ENCODE measurements around the gene SDF4. TPM values are rescaled to one million over a fixed set of nuclear protein-coding genes. Genes with fewer than 3 reads are reported as not detected.
"Not testable (repeated sequence)": the region's sequence is repeated elsewhere in the genome, so short reads cannot be mapped to it uniquely, and the experiment has no call there.

SDF4 gene
- total RNA-seq, 2 donors from 2014 or later, result 177 to 185 TPM

GRCh38 chr1:1250786-1251284 lies 19.0 kb upstream of the SDF4 start:
- Histone ChIP-seq H3K27ac (no peak overlapping the region), H3K9me3 (no peaks in the 10 kb centered on the region), H3K36me3 (peaks cover 0 to 5% of the 10 kb centered on the region in 2 donors), H3K4me1 (replicated peaks) (peaks cover 4% of the 10 kb centered on the region), H3K4me3 (no peak overlapping the region), H3K27me3 (replicated peaks; ENCODE audit: insufficient read depth) (peaks cover 5% of the 10 kb centered on the region)
- 55% methylated on average over 14 of the region's 16 CpGs for WGBS
- no peak for DNase-seq (ENCODE audit: low spot score)
- intact Hi-C loops (cut with DNase I), result no loop called here
- TF ChIP-seq POLR2AphosphoS5 (IDR thresholded peaks at IDR 0.05) (no peak), POLR2A (IDR thresholded peaks at IDR 0.05) (no peak), CTCF (IDR thresholded peaks at IDR 0.05) (no peak)

- intact Hi-C loops (cut with DNase I); DNase-seq (ENCODE audit: low spot score); H3K27me3 ChIP-seq (replicated peaks; ENCODE audit: insufficient read depth); H3K36me3 ChIP-seq; H3K4me1 ChIP-seq (replicated peaks); H3K9me3 ChIP-seq; H3K27ac ChIP-seq; H3K4me3 ChIP-seq: not testable (repeated sequence)
- 92% methylated on average over 16 of the region's 21 CpGs for WGBS
Measured at GRCh38 chr1:1248009-1248913, 16.5 kb upstream of the SDF4 start.

- Histone ChIP-seq H3K9me3 (no peaks in the 10 kb centered on the region), H3K4me3 (no peak overlapping the region), H3K36me3 (no peaks in the 10 kb centered on the region), H3K27me3 (replicated peaks; ENCODE audit: insufficient read depth) (peaks cover 5% of the 10 kb centered on the region), H3K27ac (no peak overlapping the region), H3K4me1 (replicated peaks) (no peaks in the 10 kb centered on the region)
- TF ChIP-seq CTCF (IDR thresholded peaks at IDR 0.05) (no peak), POLR2AphosphoS5 (IDR thresholded peaks at IDR 0.05) (no peak), POLR2A (IDR thresholded peaks at IDR 0.05) (no peak)
- DNase-seq (ENCODE audit: low spot score), result no peak
- intact Hi-C loops (cut with DNase I), result no loop called here
- WGBS, result 77% methylated on average over 25 of the region's 25 CpGs
Measured at GRCh38 chr1:1247341-1247913, 15.6 kb upstream of the SDF4 start.

GRCh38 chr1:1246577-1247340 lies 15.0 kb upstream of the SDF4 start, which contains the start of gene C1QTNF12:
Gene C1QTNF12 (minus strand): TSS chr1:1246722. CDS start chr1:1246690, 32 bp downstream.
- intact Hi-C loops (cut with DNase I), result no loop called here
- H3K4me3 ChIP-seq, result no peak within 1 kb of the TSS
- WGBS, result 6% methylated on average over 60 of the region's 74 CpGs

GRCh38 chr1:1245817-1246576 lies 14.2 kb upstream of the SDF4 start:
- Histone ChIP-seq H3K9me3 (no peaks in the 10 kb centered on the region), H3K27ac (no peak overlapping the region), H3K4me3 (no peak overlapping the region), H3K4me1 (replicated peaks) (no peaks in the 10 kb centered on the region), H3K27me3 (replicated peaks; ENCODE audit: insufficient read depth) (peaks cover 5% of the 10 kb centered on the region), H3K36me3 (no peaks in the 10 kb centered on the region)
- TF ChIP-seq CTCF (IDR thresholded peaks at IDR 0.05) (no peak), POLR2AphosphoS5 (IDR thresholded peaks at IDR 0.05) (no peak), POLR2A (IDR thresholded peaks at IDR 0.05) (no peak)
- no peak for DNase-seq (ENCODE audit: low spot score)
- 47% methylated on average over 42 of the region's 45 CpGs for WGBS
- intact Hi-C loops (cut with DNase I), result no loop called here

More at GRCh38 chr1:1246577-1247340, 15.0 kb upstream of the SDF4 start, which contains the start of gene C1QTNF12:
- TF ChIP-seq POLR2A (IDR thresholded peaks at IDR 0.05) (no peak), POLR2AphosphoS5 (IDR thresholded peaks at IDR 0.05) (no peak)
- Histone ChIP-seq H3K9me3 (no peaks in the 10 kb centered on the region), H3K36me3 (no peaks in the 10 kb centered on the region), H3K4me1 (replicated peaks) (no peaks in the 10 kb centered on the region), H3K27me3 (replicated peaks; ENCODE audit: insufficient read depth) (peaks cover 5% of the 10 kb centered on the region), H3K27ac (no peak within 1 kb of the TSS)
- DNase-seq (ENCODE audit: low spot score), result no peak
